HG02870 (cell line): Measurements from ENCODE around the gene MEGF8.
"Not testable (repeated sequence)": the region's sequence is repeated elsewhere in the genome, so short reads cannot be mapped to it uniquely, and the experiment has no call there.

Source experiments
- ATAC-seq: cut with Tn5 transposase; IDR thresholded peaks from one replicate; pipeline ENCODE4 v1.9.1; 2021; ENCODE audit warnings: mild to moderate bottlenecking, moderate library complexity; ENCODE audit not compliant: unreplicated experiment

MEGF8 gene

DNA sequence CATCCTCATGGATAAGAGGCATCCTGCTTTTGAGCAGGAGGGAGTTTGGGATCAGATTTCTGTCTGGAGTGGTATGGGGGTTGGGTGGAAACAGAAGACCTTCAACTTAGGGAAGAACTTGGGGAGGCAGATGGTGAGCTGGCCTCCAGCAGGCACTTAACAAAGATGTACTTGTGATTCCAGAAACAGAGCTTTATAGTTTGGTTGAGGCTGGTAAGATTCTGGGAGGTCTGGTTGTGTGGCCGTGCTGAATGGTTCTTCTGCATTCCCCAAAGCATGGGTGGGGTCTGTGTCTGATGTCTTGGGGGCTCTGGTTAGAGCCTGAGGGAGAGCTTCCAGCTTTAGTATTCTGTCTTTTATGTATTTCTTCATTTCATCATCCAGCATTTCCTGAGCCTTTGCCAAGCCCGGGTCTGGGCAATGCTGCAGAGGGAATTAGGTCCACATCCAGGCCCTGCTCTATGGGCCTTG lies 4.8 kb downstream of the MEGF8 start:
- no peak for ATAC-seq

DNA sequence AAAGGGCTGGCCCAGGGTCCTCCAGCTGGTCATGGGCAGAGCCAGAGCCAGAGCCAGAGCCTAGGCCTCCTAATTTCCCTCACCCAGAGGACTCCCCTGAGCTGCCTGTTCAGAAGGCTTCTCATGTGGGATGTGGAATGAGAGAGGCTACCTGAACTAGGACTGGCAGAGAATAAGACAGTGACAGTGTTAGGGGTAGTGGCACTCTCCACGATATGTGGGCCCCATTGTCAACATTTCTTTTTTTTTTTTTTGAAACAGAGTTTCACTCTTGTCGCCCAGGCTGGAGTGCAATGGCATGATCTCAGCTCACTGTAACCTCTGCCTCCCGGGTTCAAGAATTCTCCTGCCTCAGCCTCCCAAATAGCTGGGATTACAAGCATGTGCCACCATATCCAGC lies 5.9 kb downstream of the MEGF8 start:
- not testable (repeated sequence) for ATAC-seq

DNA sequence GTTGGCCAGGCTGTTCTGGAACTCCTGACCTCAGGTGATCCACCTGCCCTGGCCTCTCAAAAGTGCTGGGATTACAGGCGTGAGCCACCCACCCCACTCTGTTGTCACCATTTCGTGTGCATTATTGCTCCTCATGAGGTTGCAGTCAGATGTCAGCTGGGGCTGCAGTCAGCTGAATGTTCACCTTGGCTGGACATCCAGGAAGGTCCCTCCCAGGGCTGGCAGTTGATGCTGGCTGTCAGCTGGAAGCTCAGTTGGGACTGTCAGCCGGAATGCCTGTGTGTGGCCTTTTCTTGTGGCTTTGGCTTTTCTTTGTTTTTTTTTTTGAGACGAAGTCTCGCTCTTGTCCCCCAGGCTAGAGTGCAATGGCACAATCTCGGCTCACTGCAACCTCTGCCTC lies 6.6 kb downstream of the MEGF8 start:
- ATAC-seq, result no peak

DNA sequence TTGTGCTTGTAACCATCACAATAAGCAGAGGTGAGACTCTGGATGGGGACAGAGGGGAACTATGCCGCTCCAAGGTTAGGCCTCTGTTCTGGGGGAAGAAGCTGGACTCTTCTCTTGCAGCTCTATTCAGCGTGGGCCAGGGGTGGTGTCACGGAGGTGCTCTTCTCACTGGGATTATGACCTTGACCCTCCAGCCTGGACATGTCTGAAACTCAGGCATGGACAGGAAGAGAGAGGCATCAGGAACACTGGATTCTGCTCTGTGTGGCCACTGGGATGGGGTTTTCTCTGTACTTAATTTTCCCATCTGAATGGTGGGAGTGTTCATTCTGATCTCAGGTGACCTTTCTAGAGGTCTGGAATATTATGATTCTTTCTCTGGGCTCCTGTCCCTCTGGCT lies 7.6 kb downstream of the MEGF8 start:
- no peak for ATAC-seq

DNA sequence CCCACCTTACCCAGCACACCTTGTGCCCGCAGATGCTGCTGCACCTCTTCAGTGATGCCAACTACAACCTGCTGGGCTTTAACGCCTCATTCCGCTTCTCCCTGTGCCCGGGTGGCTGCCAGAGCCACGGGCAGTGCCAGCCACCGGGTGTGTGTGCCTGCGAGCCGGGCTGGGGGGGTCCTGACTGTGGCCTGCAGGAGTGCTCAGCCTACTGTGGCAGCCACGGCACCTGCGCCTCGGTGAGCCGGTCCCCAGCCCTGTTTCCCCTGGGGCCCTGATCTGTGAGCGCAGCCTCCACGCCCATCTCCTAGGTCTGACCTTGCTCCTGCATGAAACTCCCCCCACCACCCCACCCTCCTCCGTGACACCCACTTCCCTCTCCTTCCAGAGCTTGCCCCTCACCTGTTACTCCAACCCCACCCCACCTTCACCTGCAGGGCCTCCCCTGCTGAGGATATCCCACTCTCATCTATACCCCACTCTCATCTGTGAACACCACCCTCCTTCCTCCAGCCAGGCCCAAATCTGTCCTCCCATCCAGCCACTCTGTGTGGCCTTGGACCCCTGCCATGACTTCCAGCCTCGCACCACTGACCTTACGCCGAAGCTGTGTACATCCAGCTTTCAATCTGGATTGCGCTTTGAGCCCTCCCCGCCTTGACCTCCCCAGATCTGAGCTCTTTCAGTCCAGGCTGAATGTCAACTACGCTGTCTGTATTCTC lies 8.7 kb downstream of the MEGF8 start:
- no peak for ATAC-seq

DNA sequence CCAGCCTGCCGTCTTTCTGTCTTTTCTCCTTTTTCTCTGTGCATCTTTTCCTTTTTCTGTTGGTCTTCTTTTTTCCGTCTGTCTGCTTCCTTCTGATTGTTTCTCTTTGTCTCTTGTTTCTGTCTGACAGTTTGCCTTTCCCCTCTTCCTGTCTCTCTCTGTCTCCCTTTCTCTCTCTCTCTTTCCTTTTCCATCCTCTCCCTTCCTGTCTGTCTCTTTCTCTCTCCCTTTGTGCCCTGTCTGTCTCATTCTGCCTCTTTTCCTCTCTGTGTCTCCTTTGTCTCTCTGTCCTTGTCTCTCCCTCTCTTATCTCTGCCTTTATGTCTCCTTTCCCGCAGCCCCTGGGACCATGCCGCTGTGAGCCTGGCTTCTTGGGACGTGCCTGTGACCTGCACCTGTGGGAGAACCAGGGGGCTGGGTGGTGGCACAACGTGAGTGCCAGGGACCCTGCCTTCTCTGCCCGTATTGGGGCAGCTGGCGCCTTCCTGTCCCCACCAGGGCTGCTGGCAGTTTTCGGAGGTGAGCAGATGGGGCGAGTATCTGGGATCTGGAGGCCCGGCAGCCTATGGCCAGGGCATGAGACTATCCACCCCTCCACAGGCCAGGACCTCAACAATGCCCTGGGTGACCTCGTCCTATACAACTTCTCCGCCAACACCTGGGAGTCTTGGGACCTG lies 9.4 kb downstream of the MEGF8 start:
- ATAC-seq, result no peak

DNA sequence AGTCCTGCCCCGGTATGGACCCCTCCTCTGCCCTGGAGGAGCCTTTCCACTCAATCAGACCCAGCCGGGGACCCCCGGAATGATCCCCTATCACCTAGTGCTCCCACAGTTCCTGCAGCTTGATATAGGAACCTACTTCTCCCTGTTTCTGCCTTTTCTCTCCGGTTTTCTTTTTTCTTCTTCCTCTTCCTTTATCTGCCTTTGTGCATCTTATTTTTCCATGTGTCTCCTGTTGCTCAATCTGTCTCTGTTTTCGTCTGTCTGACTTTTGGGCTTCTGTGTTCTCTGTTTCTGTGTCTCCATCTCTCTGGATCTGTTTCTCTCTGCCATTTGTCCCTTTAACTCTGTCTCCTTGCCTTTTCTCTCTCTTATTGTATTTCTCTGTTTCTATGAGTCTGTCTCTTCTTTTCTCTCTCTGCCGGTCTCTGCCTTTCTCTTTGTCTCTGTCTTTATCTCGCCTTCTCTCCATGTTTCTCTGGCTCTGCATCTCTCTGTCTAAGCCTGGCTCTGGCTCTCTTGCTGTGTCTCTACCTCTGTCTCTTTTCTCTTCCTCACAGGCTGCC lies 10.0 kb downstream of the MEGF8 start:
- ATAC-seq, result no peak

DNA sequence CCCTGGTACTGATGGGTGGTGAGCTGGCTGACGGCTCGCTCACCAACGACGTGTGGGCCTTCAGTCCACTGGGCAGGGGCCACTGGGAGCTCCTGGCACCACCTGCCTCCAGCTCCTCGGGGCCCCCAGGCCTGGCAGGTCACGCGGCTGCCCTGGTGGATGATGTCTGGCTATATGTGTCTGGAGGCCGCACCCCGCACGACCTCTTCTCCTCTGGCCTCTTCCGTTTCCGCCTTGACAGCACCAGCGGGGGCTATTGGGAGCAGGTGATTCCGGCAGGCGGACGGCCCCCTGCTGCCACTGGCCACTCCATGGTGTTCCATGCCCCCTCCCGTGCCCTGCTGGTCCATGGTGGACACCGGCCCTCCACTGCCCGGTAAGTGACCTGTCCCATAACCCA lies 10.5 kb downstream of the MEGF8 start:
- ATAC-seq, result no peak

DNA sequence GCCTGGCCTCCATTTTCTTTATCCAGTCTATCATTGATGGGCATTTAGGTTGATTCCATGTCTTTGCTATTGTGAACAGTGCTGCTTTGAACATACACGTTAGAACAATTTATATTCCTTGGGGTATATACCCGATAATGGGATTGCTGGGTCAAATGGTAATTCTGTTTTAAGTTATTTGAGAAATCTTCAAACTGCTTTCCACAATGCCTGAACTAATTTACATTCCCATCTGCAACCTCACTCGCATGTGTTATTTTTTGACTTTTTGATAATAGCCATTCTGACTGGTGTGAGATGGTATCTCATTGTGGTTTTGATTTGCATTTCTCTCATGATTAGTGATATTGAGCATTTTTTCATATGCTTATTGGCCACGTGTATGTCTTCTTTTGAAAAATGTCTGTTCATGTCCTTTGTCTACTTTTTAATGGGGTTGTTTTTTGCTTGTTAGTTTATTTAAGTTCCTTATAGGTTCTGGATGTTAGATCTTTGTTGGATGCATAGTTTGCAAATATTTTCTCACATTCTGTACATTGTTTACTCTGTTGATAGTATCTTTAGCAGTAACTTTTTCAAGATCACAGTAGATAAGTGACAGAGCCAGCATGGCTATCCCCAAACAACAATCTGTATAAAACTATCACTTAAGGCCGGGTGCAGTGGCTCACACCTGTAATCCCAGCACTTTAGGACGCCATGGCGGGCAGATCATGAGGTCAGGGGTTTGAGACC lies 13.9 kb downstream of the MEGF8 start:
- not testable (repeated sequence) for ATAC-seq

DNA sequence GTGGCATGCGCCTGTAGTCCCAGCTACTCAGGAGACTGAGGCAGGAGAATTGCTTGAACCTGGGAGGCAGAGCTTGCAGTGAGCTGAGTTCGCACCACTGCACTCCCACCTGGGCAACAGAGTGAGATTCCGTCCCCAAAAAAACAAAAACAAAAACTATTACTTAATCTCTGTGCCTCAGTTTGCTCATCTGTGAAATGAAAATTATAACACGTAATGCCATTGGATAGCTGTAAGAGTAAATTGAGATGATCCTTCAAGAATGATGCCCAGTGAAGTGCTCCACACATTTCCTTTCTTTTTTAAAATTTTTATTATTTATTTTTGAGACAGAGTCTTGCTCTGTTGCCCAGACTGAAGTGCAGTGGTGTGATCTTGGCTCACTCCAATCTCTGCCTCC lies 14.5 kb downstream of the MEGF8 start:
- ATAC-seq, result not testable (repeated sequence)

DNA sequence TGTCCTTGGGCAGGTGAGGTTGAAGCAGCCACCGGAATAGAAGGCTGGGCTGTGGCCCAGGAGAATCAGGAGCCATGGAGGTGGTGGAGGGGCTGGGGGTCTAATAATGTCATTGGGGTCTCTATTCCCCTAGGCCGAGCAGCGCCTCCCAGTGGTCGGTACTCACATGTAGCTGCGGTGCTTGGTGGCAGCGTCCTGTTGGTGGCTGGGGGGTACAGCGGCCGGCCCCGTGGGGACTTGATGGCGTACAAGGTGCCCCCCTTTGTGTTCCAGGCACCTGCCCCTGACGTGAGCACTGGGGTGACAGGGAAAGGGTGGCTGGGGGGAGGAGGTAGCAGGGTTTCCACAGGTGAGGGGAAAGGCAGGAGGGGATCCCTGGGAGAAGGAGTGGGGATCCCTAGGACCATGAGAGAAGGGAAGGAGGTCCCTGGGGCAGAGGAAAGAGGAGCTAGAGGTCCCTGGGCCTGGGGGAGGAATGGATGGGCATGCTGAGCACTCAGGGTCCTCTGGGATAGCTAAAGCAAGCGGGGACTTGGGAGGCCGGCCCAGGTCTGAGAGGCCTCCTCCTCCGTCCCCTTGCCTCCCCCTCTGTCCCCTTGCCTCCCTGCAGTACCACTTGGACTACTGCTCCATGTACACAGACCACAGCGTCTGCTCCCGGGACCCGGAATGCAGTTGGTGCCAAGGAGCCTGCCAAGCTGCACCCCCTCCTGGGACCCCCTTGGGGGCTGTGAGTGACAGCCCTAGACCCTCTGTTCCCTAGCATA lies 18.1 kb downstream of the MEGF8 start:
- ATAC-seq, result no peak

DNA sequence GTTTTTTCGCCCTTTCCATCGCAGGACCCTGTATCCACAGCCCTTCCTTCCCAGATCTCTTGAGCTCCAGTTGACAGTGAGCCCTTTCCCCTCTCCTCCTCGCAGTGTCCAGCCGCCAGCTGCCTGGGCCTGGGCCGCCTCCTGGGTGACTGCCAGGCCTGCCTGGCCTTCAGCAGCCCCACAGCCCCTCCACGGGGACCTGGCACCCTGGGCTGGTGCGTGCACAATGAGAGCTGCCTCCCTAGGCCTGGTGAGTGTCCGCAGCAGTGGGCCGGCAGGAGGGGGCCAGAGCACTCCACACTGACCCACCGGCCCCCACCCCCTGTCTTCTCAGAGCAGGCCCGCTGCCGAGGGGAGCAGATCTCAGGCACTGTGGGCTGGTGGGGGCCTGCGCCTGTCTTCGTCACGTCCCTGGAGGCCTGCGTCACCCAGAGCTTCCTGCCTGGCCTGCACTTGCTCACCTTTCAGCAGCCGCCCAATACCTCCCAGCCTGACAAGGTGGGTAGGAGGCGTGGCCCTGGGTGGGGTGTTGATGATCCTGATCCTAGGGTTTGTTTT lies 19.0 kb downstream of the MEGF8 start:
- ATAC-seq, result no peak

DNA sequence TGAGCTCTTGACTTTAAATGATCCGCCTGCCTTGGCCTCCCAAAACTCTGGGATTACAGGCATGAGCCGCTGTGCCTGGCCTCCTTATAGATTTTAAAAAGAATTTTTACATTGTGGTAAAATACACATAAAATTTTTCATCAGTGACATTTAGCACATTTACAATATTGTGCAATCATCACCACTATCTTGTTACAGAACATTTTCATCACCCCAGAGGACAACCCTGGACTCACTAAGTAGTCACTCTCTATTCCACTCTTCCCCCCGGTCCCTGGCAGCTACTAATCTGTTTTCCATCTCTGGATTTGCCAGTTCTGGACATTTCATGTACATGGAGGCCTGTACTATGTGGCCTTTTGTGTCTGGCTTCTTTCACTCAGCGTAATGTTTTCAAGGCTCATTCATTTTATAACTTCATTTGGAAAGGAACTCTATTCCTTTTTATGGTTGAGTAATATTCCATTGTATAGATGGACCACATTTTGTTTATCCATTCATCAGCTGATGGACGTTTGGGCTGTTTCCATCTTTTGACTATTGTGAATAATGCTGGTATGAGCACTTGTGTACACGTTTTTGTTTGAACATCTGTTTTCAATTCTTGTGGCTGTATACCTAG lies 19.9 kb downstream of the MEGF8 start:
- no peak for ATAC-seq

DNA sequence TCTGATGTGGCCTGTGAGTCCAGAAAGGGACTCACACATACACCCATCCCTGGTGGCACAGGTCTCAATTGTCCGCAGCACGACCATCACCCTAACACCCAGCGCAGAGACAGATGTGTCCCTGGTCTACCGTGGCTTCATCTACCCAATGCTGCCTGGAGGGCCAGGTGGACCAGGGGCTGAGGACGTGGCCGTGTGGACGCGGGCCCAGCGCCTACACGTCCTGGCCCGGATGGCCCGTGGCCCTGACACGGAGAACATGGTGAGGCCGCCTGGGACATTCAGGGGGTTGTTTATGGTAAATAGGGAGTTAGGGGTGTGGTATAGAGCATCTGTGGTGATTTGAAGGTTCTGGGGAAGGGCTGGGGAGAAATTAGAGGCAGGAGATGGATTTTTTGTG lies 22.8 kb downstream of the MEGF8 start:
- no peak for ATAC-seq

DNA sequence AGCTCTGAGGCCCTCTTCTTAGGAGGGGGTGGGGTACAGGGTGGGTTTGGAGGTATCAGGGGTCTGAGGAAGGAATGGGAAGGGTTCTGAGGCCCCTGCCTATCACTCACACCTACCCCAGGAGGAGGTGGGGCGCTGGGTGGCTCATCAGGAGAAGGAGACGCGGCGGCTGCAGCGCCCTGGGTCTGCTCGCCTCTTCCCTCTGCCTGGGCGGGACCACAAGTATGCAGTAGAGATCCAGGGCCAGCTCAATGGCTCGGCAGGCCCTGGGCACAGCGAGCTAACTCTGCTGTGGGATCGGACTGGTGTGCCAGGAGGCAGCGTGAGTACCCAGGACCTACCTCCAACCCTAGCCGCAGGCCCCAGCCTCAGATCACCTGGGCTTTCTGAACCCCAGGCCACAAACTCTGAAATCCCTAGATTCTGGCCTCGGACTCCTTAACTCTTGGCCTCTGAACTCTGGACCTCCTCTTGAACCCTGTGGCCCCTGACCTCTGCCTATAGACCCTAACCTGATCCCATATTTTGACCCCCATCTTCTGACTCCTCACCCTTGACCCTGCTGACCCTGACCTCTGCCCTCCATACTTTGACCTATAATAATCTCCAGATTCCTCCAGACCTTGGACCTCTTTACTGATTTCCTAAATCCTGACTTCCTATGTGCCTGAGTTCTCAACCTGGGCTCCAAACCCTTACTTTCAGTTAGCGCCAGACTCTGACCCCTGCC lies 24.1 kb downstream of the MEGF8 start:
- no peak for ATAC-seq

DNA sequence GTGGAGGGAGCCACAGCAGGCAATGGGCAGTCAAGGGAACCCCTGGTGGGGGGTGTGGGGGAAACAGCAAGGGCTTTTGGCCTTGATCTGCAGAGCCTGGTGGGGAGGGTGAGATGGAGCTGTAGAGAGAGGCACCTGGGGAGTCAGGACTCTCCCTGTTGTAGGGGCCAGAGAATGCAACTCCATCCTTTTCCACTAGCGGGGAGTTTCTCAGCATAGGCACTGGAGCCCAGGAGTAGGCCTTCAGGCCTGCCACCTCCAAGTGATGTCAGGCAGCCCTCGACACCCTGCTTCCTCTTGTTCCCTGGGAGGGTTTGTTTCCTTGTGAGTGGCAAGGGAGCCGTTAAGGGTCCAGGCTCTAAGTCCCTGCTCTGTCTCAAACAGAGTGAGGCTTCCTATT lies 25.0 kb downstream of the MEGF8 start:
- no peak for ATAC-seq

DNA sequence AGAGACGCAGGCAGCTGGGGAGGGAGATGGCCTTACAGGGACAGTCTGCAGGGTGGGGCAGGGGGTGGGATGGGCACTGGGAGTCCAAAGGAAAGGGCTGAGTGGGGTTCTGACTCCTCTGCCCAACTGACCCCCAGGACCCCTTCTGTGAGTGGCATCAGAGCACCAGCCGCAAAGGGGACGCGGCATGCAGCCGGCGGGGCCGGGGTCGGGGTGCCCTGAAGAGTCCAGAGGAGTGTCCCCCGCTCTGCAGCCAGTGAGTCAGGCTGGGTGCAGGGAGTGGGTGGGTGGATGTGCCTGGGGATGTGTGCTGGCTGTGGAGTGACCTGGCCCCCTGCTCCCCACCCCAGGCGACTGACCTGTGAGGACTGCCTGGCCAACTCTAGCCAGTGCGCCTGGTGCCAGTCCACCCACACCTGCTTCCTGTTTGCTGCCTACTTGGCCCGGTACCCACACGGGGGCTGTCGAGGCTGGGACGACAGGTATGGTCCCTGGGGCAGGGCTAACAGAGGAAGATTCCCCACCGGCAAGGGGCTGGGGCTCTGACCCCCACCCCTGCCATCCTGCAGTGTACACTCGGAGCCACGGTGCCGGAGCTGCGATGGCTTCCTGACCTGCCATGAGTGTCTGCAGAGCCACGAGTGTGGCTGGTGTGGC lies 25.8 kb downstream of the MEGF8 start:
- ATAC-seq, result no peak

DNA sequence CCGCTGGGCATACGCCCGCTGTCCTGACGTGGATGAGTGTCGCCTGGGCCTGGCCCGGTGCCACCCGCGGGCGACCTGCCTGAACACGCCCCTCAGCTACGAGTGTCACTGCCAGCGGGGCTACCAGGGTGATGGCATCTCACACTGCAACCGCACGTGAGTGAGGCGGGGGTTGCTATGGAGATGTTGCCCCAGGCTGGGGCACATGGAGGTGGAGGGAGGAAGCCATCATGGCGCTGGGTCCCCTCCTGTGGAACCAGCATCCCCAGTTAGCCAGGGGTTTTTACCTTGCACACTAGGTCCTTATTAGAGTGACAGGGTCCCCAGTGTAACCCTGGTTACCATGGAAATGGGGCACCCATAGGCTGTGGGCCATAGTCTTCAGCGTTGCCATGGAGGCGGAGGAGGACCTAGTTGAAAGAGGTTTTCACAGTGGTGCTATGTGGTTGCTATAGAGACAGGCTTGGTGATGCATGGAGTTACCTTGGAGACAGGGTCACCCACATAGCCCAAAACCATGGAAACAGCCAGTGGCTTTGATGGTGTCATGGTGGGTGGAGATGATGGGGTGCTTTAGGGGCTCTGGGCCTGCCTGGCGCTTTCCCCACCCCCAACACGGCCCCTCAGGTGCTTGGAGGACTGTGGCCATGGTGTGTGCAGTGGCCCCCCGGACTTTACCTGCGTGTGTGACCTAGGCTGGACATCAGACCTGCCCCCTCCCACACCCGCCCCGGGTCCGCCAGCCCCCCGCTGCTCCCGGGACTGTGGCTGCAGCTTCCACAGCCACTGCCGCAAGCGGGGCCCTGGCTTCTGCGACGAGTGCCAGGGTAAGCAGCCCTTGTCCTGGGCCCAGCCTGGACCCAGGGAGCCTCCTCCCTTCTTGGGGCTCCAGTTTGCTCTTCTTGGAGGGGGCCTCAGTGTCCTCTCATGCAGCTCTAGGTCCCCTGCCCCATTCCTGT lies 27.1 kb downstream of the MEGF8 start:
- ATAC-seq, result no peak
